ENCODE data around the gene SLC30A2.

Gene SLC30A2

GRCh38 chr1:26043765-26044164 lies 2.2 kb downstream of the SLC30A2 start:
- H3K4me3 ChIP-seq, result no peak overlapping the region
- no peaks in the 10 kb centered on the region for H3K9me3 ChIP-seq
- H4K20me1 ChIP-seq, result no peaks in the 10 kb centered on the region; the same call in 1 of the 2 replicates
- H3K27me3 ChIP-seq, result peaks cover 60% of the 10 kb centered on the region
- H3K36me3 ChIP-seq, result no peaks in the 10 kb centered on the region
- no peak overlapping the region for H3K9ac ChIP-seq
- TF ChIP-seq Cebpa-rat (IDR thresholded peaks at IDR 0.05), result no peak
- no peaks in the 10 kb centered on the region for H3K4me1 ChIP-seq
- no peak overlapping the region for H3K27ac ChIP-seq
- no peak overlapping the region for H3K4me2 ChIP-seq

GRCh38 chr1:26041978-26042377 lies 3.9 kb downstream of the SLC30A2 start:
- no peak overlapping the region for H3K27ac ChIP-seq
- H3K9me3 ChIP-seq, result no peaks in the 10 kb centered on the region
- peaks cover 42% of the 10 kb centered on the region for H3K27me3 ChIP-seq
- H4K20me1 ChIP-seq, result no peaks in the 10 kb centered on the region; the same call in 1 of the 2 replicates
- no peak overlapping the region for H3K4me3 ChIP-seq
- no peak overlapping the region for H3K9ac ChIP-seq
- TF ChIP-seq Cebpa-rat (IDR thresholded peaks at IDR 0.05), result no peak
- H3K36me3 ChIP-seq, result no peaks in the 10 kb centered on the region
- peaks cover 10% of the 10 kb centered on the region for H3K4me1 ChIP-seq
- H3K4me2 ChIP-seq, result no peak overlapping the region

GRCh38 chr1:26041401-26041800 lies 4.5 kb downstream of the SLC30A2 start:
- Histone ChIP-seq H3K27ac (no peak overlapping the region), H3K9me3 (no peaks in the 10 kb centered on the region), H3K4me3 (no peak overlapping the region), H4K20me1 (no peaks in the 10 kb centered on the region; the same call in 1 of the 2 replicates), H3K9ac (no peak overlapping the region), H3K27me3 (peaks cover 37% of the 10 kb centered on the region), H3K4me2 (no peak overlapping the region), H3K4me1 (peaks cover 16% of the 10 kb centered on the region), H3K36me3 (no peaks in the 10 kb centered on the region)
- TF ChIP-seq Cebpa-rat (IDR thresholded peaks at IDR 0.05), result no peak

- Histone ChIP-seq H3K9ac (no peak overlapping the region), H3K9me3 (no peaks in the 10 kb centered on the region), H3K4me3 (no peak overlapping the region), H3K4me2 (no peak overlapping the region), H3K36me3 (no peaks in the 10 kb centered on the region), H3K4me1 (peaks cover 29% of the 10 kb centered on the region), H3K27me3 (peaks cover 12% of the 10 kb centered on the region), H4K20me1 (no peaks in the 10 kb centered on the region), H3K27ac (no peak overlapping the region)
- no peak for TF ChIP-seq Cebpa-rat (IDR thresholded peaks at IDR 0.05)
These were observed 7.0 kb downstream of the SLC30A2 start for GRCh38 chr1:26038904-26039303.

- Histone ChIP-seq H3K9me3 (no peaks in the 10 kb centered on the region), H3K9ac (no peak overlapping the region), H3K4me1 (peaks cover 29% of the 10 kb centered on the region), H4K20me1 (no peaks in the 10 kb centered on the region), H3K36me3 (no peaks in the 10 kb centered on the region), H3K27me3 (peaks cover 7% of the 10 kb centered on the region), H3K4me2 (peak overlapping the region; percentile 8; the same call in 1 of the 2 replicates), H3K4me3 (no peak overlapping the region), H3K27ac (no peak overlapping the region)
- TF ChIP-seq Cebpa-rat (IDR thresholded peaks at IDR 0.05), result no peak
These were observed 7.4 kb downstream of the SLC30A2 start for GRCh38 chr1:26038477-26038876.

GRCh38 chr1:26037904-26038303 lies 8.0 kb downstream of the SLC30A2 start:
- peaks cover 29% of the 10 kb centered on the region for H3K4me1 ChIP-seq
- peak overlapping the region; percentile 8; the same call in 1 of the 2 replicates for H3K4me2 ChIP-seq
- no peak overlapping the region for H3K27ac ChIP-seq
- no peaks in the 10 kb centered on the region for H3K36me3 ChIP-seq
- no peak overlapping the region for H3K9ac ChIP-seq
- no peaks in the 10 kb centered on the region for H3K9me3 ChIP-seq
- no peak overlapping the region for H3K4me3 ChIP-seq
- H3K27me3 ChIP-seq, result 0 out of 2 replicates have a peak, but pooled peaks cover 3% of the 10 kb centered on the region
- H4K20me1 ChIP-seq, result no peaks in the 10 kb centered on the region
- TF ChIP-seq Cebpa-rat (IDR thresholded peaks at IDR 0.05), result no peak

- Histone ChIP-seq H3K9ac (no peak overlapping the region), H3K27me3 (no peaks in the 10 kb centered on the region), H4K20me1 (no peaks in the 10 kb centered on the region), H3K36me3 (no peaks in the 10 kb centered on the region), H3K27ac (no peak overlapping the region), H3K9me3 (no peaks in the 10 kb centered on the region), H3K4me3 (no peak overlapping the region), H3K4me1 (peaks cover 29% of the 10 kb centered on the region), H3K4me2 (peak overlapping the region; percentile 99)
- no peak for TF ChIP-seq Cebpa-rat (IDR thresholded peaks at IDR 0.05)
These were observed 9.1 kb downstream of the SLC30A2 start for GRCh38 chr1:26036756-26037281.

GRCh38 chr1:26035959-26036755 lies 9.8 kb downstream of the SLC30A2 start:
- peak overlapping the region; percentile 99 for H3K4me2 ChIP-seq
- H3K27me3 ChIP-seq, result no peaks in the 10 kb centered on the region
- H3K9me3 ChIP-seq, result no peaks in the 10 kb centered on the region
- H3K36me3 ChIP-seq, result no peaks in the 10 kb centered on the region
- no peak overlapping the region for H3K27ac ChIP-seq
- H4K20me1 ChIP-seq, result no peaks in the 10 kb centered on the region
- peak overlapping the region; percentile 78 for H3K9ac ChIP-seq
- peaks cover 29% of the 10 kb centered on the region for H3K4me1 ChIP-seq
- H3K4me3 ChIP-seq, result peak overlapping the region; percentile 81
- no peak for TF ChIP-seq Cebpa-rat (IDR thresholded peaks at IDR 0.05)

GRCh38 chr1:26035203-26035958 lies 10.5 kb downstream of the SLC30A2 start:
- peak overlapping the region; percentile 78 for H3K9ac ChIP-seq
- H3K4me2 ChIP-seq, result peak overlapping the region; percentile 99
- H4K20me1 ChIP-seq, result no peaks in the 10 kb centered on the region
- no peak for TF ChIP-seq Cebpa-rat (IDR thresholded peaks at IDR 0.05)
- H3K4me3 ChIP-seq, result peak overlapping the region; percentile 81
- no peaks in the 10 kb centered on the region for H3K9me3 ChIP-seq
- H3K36me3 ChIP-seq, result no peaks in the 10 kb centered on the region
- H3K4me1 ChIP-seq, result peaks cover 29% of the 10 kb centered on the region
- H3K27me3 ChIP-seq, result no peaks in the 10 kb centered on the region
- H3K27ac ChIP-seq, result no peak overlapping the region
